Naive thymus-derived CD4-positive, alpha-beta T cell (primary cell): ENCODE data around the gene CEPT1. TPM values are rescaled to one million over a fixed set of nuclear protein-coding genes. Genes with fewer than 3 reads are reported as not detected.
A peak's percentile ranks its signal among the peaks of the same experiment; 100 is the strongest.

Experiments used
- ATAC-seq: fragments of 150-1000 bp; cut with Tn5 transposase; 2 replicates; pipeline ENCODE4 v1.10.0; 2021; ENCODE audit warnings: mild to moderate bottlenecking, moderate library complexity
- CTCF ChIA-PET: fragments of 350-600 bp; sonication (Branson Sonifier 250); formaldehyde crosslinking; loops from one replicate; lab custom pipeline; 2021; ENCODE audit warnings: antibody characterized with exemption; lab: Charles Lee
- POLR2A ChIA-PET: fragments of 350-600 bp; sonication (Branson Sonifier 250); formaldehyde crosslinking; loops from one replicate; lab custom pipeline; 2021; ENCODE audit warnings: antibody characterized with exemption, inconsistent platforms; lab: Charles Lee
- DNase-seq, 9 donors: peaks; one replicate each; pipeline versions ENCODE4 v3.0.0 to v3.0.0-alpha.2; 2020 to 2022; ENCODE audit warnings: mixed read lengths in 1 of 9
- H3K27ac ChIP-seq: one replicate; pipeline ENCODE4 v1.7.0; 2013; ENCODE audit warnings: mild to moderate bottlenecking, low read depth, low read length, moderate library complexity
- H3K27me3 ChIP-seq, 2 donors: one replicate each; pipeline ENCODE4 v1.7.0; 2013; ENCODE audit warnings: low read length in 2 of 2, mild to moderate bottlenecking in 2 of 2, moderate library complexity in 2 of 2; ENCODE audit not compliant: control insufficient read depth in 2 of 2, insufficient read depth in 2 of 2
- H3K36me3 ChIP-seq, 3 experiments: 1 replicate in 2 of 3; 2 replicates in 1 of 3; pipeline ENCODE4 v1.7.0; 2013; ENCODE audit warnings: low read length in 3 of 3, mild to moderate bottlenecking in 3 of 3, moderate library complexity in 1 of 3; ENCODE audit not compliant: insufficient read depth in 3 of 3, control insufficient read depth in 2 of 3
- H3K4me1 ChIP-seq, 2 donors: one replicate each; pipeline ENCODE4 v1.7.0; 2013; ENCODE audit warnings: low read length in 2 of 2, mild to moderate bottlenecking in 2 of 2, moderate library complexity in 1 of 2; ENCODE audit not compliant: control insufficient read depth in 2 of 2, insufficient read depth in 2 of 2
- H3K4me3 ChIP-seq: 2 replicates; pipeline ENCODE4 v1.7.0; 2013; ENCODE audit warnings: mild to moderate bottlenecking, low read length
- H3K9me3 ChIP-seq, 3 experiments: 1 replicate in 2 of 3; 2 replicates in 1 of 3; pipeline ENCODE4 v1.7.0; 2013; ENCODE audit warnings: low read length in 3 of 3; ENCODE audit not compliant: control insufficient read depth in 2 of 3
- H3K27ac Mint-ChIP-seq, 9 donors: one replicate each; pipeline ENCODE4 v1.8.0; 2020 to 2022; ENCODE audit warnings: mixed read lengths in 9 of 9, mild to moderate bottlenecking in 8 of 9, moderate library complexity in 5 of 9, inconsistent platforms in 2 of 9
- H3K27me3 Mint-ChIP-seq, 5 donors: one replicate each; pipeline ENCODE4 v1.8.0; 2021 to 2022; ENCODE audit warnings: mixed read lengths in 5 of 5, mild to moderate bottlenecking in 1 of 5
- H3K36me3 Mint-ChIP-seq, 5 donors: one replicate each; pipeline ENCODE4 v1.8.0; 2020 to 2022; ENCODE audit warnings: mixed read lengths in 5 of 5, mild to moderate bottlenecking in 3 of 5, inconsistent platforms in 1 of 5
- H3K4me1 Mint-ChIP-seq, 7 donors: one replicate each; pipeline ENCODE4 v1.8.0; 2020 to 2022; ENCODE audit warnings: mixed read lengths in 7 of 7, mild to moderate bottlenecking in 3 of 7, inconsistent platforms in 1 of 7
- H3K4me3 Mint-ChIP-seq, 10 donors: one replicate each; pipeline ENCODE4 v1.8.0; 2020 to 2022; ENCODE audit warnings: mild to moderate bottlenecking in 10 of 10, mixed read lengths in 10 of 10, moderate library complexity in 6 of 10, inconsistent platforms in 2 of 10
- H3K9me3 Mint-ChIP-seq, 11 donors: one replicate each; pipeline ENCODE4 v1.8.0; 2020 to 2022; ENCODE audit warnings: mixed read lengths in 11 of 11, mild to moderate bottlenecking in 4 of 11, inconsistent platforms in 1 of 11, moderate library complexity in 1 of 11
- intact Hi-C, 2 donors: fragments of 100-400 bp; cut with micrococcal nuclease; formaldehyde crosslinking; loops; one replicate each; pipeline ENCODE4 v1.15.1; 2023
- polyA plus RNA-seq, 2 donors: library from polyadenylated mRNA; unstranded; fragments of 300-500 nt; fragmentation: Illumina TruSeq; gene quantifications; one replicate each; pipeline ENCODE4 v1.2.3, GENCODE V29; 2021
- total RNA-seq, 6 experiments: library from RNA in 5 of 6; stranded (reverse) in 5 of 6; gene quantifications; 1 replicate in 5 of 6; 2 replicates in 1 of 6; pipeline ENCODE4 v1.2.3 and lab custom pipeline; 2021 to 2026

Gene CEPT1
- total and polyA plus RNA-seq, 7 experiments from 2014 or later: 23.0 to 57.5 (median 39.7) TPM

- POLR2A ChIA-PET: interaction anchor here (0.7 to 18.8 kb wide), 17 partner anchors 8 to 261 kb away, joined by 3 to 1128 read pairs (median 3); partner anchors contain the start of genes DENND2D and LRIF1
- peak overlapping the region; percentile 41 for H3K4me3 ChIP-seq
Observed at GRCh38 chr1:111225091-111225490, 85.1 kb downstream of the CEPT1 start.

GRCh38 chr1:111225717-111226400 lies 85.8 kb downstream of the CEPT1 start:
- Mint-ChIP-seq H3K4me3 (peak overlapping the region; percentile 68 to 88 (median 82)), H3K27me3 (no peaks in the 10 kb centered on the region), H3K9me3 (peaks cover 0 to 6% (median 0%) of the 10 kb centered on the region in 11 donors), H3K4me1 (peaks cover 63 to 97% (median 92%) of the 10 kb centered on the region in 7 donors), H3K36me3 (peaks cover 0 to 5% (median 4%) of the 10 kb centered on the region in 5 donors), H3K27ac (peak overlapping the region; percentile 88 to 99 (median 94))
- Histone ChIP-seq H3K4me3 (peak overlapping the region; percentile 41), H3K27me3 (no peaks in the 10 kb centered on the region), H3K27ac (peak overlapping the region; percentile 71), H3K9me3 (no peaks in the 10 kb centered on the region), H3K4me1 (peaks cover 80 to 88% of the 10 kb centered on the region in 2 donors), H3K36me3 (no peaks in the 10 kb centered on the region)
- intact Hi-C loops: loop anchor here (1.0 to 10.0 kb wide), 4 partner anchors 10 to 531 kb away; partner anchors contain the start of genes C1orf162 (in 1 of the 2) and DDX20 (in 1 of the 2)
- ATAC-seq (peak; percentile 68), DNase-seq (peak in 7 of 9 donors; percentile 60 to 78 (median 72))
- ChIA-PET POLR2A (interaction anchor here (0.6 to 18.8 kb wide), 22 partner anchors 9 to 262 kb away, joined by 3 to 1128 read pairs (median 3); partner anchors contain the start of genes DENND2D and LRIF1), CTCF (interaction anchor here (0.7 to 17.6 kb wide), 7 partner anchors 11 to 195 kb away, joined by 3 to 341 read pairs (median 7); partner anchors contain the start of gene DENND2D)

More at GRCh38 chr1:111225091-111225490, 85.1 kb downstream of the CEPT1 start:
- H3K27ac ChIP-seq: peak overlapping the region; percentile 71
- H3K27me3 ChIP-seq: no peaks in the 10 kb centered on the region
- peaks cover 87 to 88% of the 10 kb centered on the region in 2 donors for H3K4me1 ChIP-seq
- intact Hi-C loops: loop anchor here (1.0 to 10.0 kb wide), 4 partner anchors 9 to 532 kb away; partner anchors contain the start of genes C1orf162 (in 1 of the 2) and DDX20 (in 1 of the 2)
- ATAC-seq (no peak), DNase-seq (no peak)
- H3K9me3 ChIP-seq: no peaks in the 10 kb centered on the region
- H3K4me3 Mint-ChIP-seq: peak overlapping the region; percentile 68 to 88 (median 82)
- H3K36me3 ChIP-seq: no peaks in the 10 kb centered on the region
- CTCF ChIA-PET: interaction anchor here (0.7 to 17.6 kb wide), 9 partner anchors 9 to 194 kb away, joined by 3 to 341 read pairs (median 5); partner anchors contain the start of gene DENND2D
- no peaks in the 10 kb centered on the region for H3K27me3 Mint-ChIP-seq
- peaks cover 0 to 5% (median 2%) of the 10 kb centered on the region in 5 donors for H3K36me3 Mint-ChIP-seq
- peak overlapping the region; percentile 88 to 99 (median 94) for H3K27ac Mint-ChIP-seq
- H3K4me1 Mint-ChIP-seq: peaks cover 67 to 98% (median 94%) of the 10 kb centered on the region in 7 donors
- H3K9me3 Mint-ChIP-seq: peaks cover 0 to 5% (median 0%) of the 10 kb centered on the region in 11 donors

GRCh38 chr1:111227434-111227833 lies 87.4 kb downstream of the CEPT1 start, which contains the start of gene CHI3L2:
CHI3L2 (plus strand) TSS chr1:111227713; CDS start chr1:111227730, 17 bp downstream.
- Histone ChIP-seq H3K4me3 (no peak within 1 kb of the TSS), H3K27me3 (no peaks in the 10 kb centered on the region), H3K9me3 (no peaks in the 10 kb centered on the region), H3K36me3 (no peaks in the 10 kb centered on the region), H3K27ac (peak within 1 kb of the TSS; percentile 71), H3K4me1 (peaks cover 64 to 84% of the 10 kb centered on the region in 2 donors)
- ChIA-PET CTCF (interaction anchor here (0.7 to 17.6 kb wide), 5 partner anchors 19 to 107 kb away, joined by 3 to 341 read pairs (median 3); partner anchors contain the start of gene DENND2D), POLR2A (interaction anchor here (0.7 to 18.8 kb wide), 8 partner anchors 11 to 179 kb away, joined by 3 to 1128 read pairs (median 4); partner anchors contain the start of genes CEPT1, DENND2D and DRAM2)
- Mint-ChIP-seq H3K4me1 (peaks cover 56 to 97% (median 92%) of the 10 kb centered on the region in 7 donors), H3K27me3 (no peaks in the 10 kb centered on the region), H3K27ac (peak within 1 kb of the TSS; percentile 74 to 99 (median 93)), H3K4me3 (peak within 1 kb of the TSS; percentile 57 to 88 (median 75)), H3K36me3 (peaks cover 0 to 10% (median 5%) of the 10 kb centered on the region in 5 donors), H3K9me3 (peaks cover 0 to 6% (median 0%) of the 10 kb centered on the region in 11 donors)
- DNase-seq (no peak), ATAC-seq (no peak)
- intact Hi-C loops: loop anchor here (5.0 to 10.0 kb wide), 2 partner anchors 247 to 530 kb away; partner anchors contain the start of genes C1orf162 (in 1 of the 2) and DDX20 (in 1 of the 2)

- Histone ChIP-seq H3K4me3 (no peak overlapping the region), H3K4me1 (peaks cover 58 to 79% of the 10 kb centered on the region in 2 donors)
Observed at GRCh38 chr1:111227851-111228747, 88.1 kb downstream of the CEPT1 start.

GRCh38 chr1:111228748-111229126 lies 88.7 kb downstream of the CEPT1 start:
- Mint-ChIP-seq H3K27ac (peak overlapping the region; percentile 30 to 99 (median 93)), H3K4me3 (peak overlapping the region in 8 of 10 donors; percentile 7 to 88 (median 70)), H3K4me1 (peaks cover 47 to 90% (median 86%) of the 10 kb centered on the region in 7 donors), H3K27me3 (no peaks in the 10 kb centered on the region), H3K36me3 (peaks cover 0 to 10% (median 5%) of the 10 kb centered on the region in 5 donors), H3K9me3 (peaks cover 0 to 6% (median 0%) of the 10 kb centered on the region in 11 donors)
- H3K4me3 ChIP-seq: no peak overlapping the region
- peak overlapping the region; percentile 71 for H3K27ac ChIP-seq
- POLR2A ChIA-PET: interaction anchor here (0.5 to 18.8 kb wide), 8 partner anchors 12 to 1681 kb away, joined by 3 to 1128 read pairs (median 4); partner anchors contain the start of gene DENND2D
- no peaks in the 10 kb centered on the region for H3K27me3 ChIP-seq
- H3K9me3 ChIP-seq: no peaks in the 10 kb centered on the region
- ATAC-seq: no peak
- intact Hi-C loops: loop anchor here (2.0 to 10.0 kb wide), 3 partner anchors 22 to 529 kb away; partner anchors contain the start of genes C1orf162 (in 1 of the 2) and DDX20 (in 1 of the 2)
- DNase-seq: no peak
- CTCF ChIA-PET: interaction anchor here (0.6 to 17.6 kb wide), 10 partner anchors 8 to 198 kb away, joined by 3 to 341 read pairs (median 3); partner anchors contain the start of gene DENND2D
- H3K4me1 ChIP-seq: peaks cover 52 to 75% of the 10 kb centered on the region in 2 donors
- H3K36me3 ChIP-seq: no peaks in the 10 kb centered on the region

More at GRCh38 chr1:111227851-111228747, 88.1 kb downstream of the CEPT1 start:
- intact Hi-C loops: loop anchor here (2.0 to 10.0 kb wide), 3 partner anchors 23 to 529 kb away; partner anchors contain the start of genes C1orf162 (in 1 of the 2) and DDX20 (in 1 of the 2)
- peaks cover 0 to 6% (median 0%) of the 10 kb centered on the region in 11 donors for H3K9me3 Mint-ChIP-seq
- H3K27ac Mint-ChIP-seq: peak overlapping the region; percentile 74 to 99 (median 93)
- peaks cover 0 to 10% (median 5%) of the 10 kb centered on the region in 5 donors for H3K36me3 Mint-ChIP-seq
- H3K27me3 Mint-ChIP-seq: no peaks in the 10 kb centered on the region
- peak overlapping the region; percentile 71 for H3K27ac ChIP-seq
- ATAC-seq (no peak), DNase-seq (no peak)
- no peaks in the 10 kb centered on the region for H3K36me3 ChIP-seq
- ChIA-PET POLR2A (interaction anchor here (0.6 to 18.8 kb wide), 8 partner anchors 11 to 106 kb away, joined by 3 to 1128 read pairs (median 4); partner anchors contain the start of genes CEPT1, DENND2D and DRAM2), CTCF (interaction anchor here (0.6 to 17.6 kb wide), 12 partner anchors 8 to 198 kb away, joined by 3 to 341 read pairs (median 3); partner anchors contain the start of gene DENND2D)
- H3K27me3 ChIP-seq: no peaks in the 10 kb centered on the region
- H3K4me3 Mint-ChIP-seq: peak overlapping the region; percentile 57 to 88 (median 75)
- no peaks in the 10 kb centered on the region for H3K9me3 ChIP-seq
- H3K4me1 Mint-ChIP-seq: peaks cover 50 to 96% (median 92%) of the 10 kb centered on the region in 7 donors
